Activated naive CD4-positive, alpha-beta T cell treated with anti-CD3 and anti-CD28 coated beads for 36 hours (primary cell): ENCODE measurements around the gene TRAF2. TPM values are rescaled to one million over a fixed set of nuclear protein-coding genes. Genes with fewer than 3 reads are reported as not detected.
A peak's percentile ranks its signal among the peaks of the same experiment; 100 is the strongest.
"Not testable (repeated sequence)": the region's sequence is repeated elsewhere in the genome, so short reads cannot be mapped to it uniquely, and the experiment has no call there.

Experiments
- CTCF ChIA-PET: fragments of 350-600 bp; sonication (Branson Sonifier 250); formaldehyde crosslinking; loops from one replicate; lab custom pipeline; 2021; ENCODE audit warnings: antibody characterized with exemption; lab: Charles Lee
- DNase-seq: peaks from one replicate; pipeline ENCODE4 v3.0.0-alpha.2; 2020
- H3K27ac Mint-ChIP-seq: one replicate; pipeline ENCODE4 v1.8.0; 2021; ENCODE audit warnings: mild to moderate bottlenecking, mixed read lengths
- H3K27me3 Mint-ChIP-seq: one replicate; pipeline ENCODE4 v1.8.0; 2021; ENCODE audit warnings: low read depth, mixed read lengths
- H3K36me3 Mint-ChIP-seq: one replicate; pipeline ENCODE4 v1.8.0; 2021; ENCODE audit warnings: low read depth, mixed read lengths
- H3K4me1 Mint-ChIP-seq: one replicate; pipeline ENCODE4 v1.8.0; 2021; ENCODE audit warnings: low read depth, mixed read lengths
- H3K4me3 Mint-ChIP-seq: one replicate; pipeline ENCODE4 v1.8.0; 2021; ENCODE audit warnings: mild to moderate bottlenecking, moderate library complexity, mixed read lengths
- H3K9me3 Mint-ChIP-seq: one replicate; pipeline ENCODE4 v1.8.0; 2021; ENCODE audit warnings: mixed read lengths
- intact Hi-C: fragments of 100-400 bp; cut with micrococcal nuclease; formaldehyde crosslinking; loops from one replicate; pipeline ENCODE4 v1.15.1; 2023
- total RNA-seq, 2 experiments: library from RNA; stranded (reverse); gene quantifications; one replicate each; pipeline ENCODE4 v1.2.3, GENCODE V29; 2021

TRAF2 gene, protein sequence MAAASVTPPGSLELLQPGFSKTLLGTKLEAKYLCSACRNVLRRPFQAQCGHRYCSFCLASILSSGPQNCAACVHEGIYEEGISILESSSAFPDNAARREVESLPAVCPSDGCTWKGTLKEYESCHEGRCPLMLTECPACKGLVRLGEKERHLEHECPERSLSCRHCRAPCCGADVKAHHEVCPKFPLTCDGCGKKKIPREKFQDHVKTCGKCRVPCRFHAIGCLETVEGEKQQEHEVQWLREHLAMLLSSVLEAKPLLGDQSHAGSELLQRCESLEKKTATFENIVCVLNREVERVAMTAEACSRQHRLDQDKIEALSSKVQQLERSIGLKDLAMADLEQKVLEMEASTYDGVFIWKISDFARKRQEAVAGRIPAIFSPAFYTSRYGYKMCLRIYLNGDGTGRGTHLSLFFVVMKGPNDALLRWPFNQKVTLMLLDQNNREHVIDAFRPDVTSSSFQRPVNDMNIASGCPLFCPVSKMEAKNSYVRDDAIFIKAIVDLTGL
- 10 to 100 TPM; 39.7 to 41.8 TPM for total RNA-seq

DNA sequence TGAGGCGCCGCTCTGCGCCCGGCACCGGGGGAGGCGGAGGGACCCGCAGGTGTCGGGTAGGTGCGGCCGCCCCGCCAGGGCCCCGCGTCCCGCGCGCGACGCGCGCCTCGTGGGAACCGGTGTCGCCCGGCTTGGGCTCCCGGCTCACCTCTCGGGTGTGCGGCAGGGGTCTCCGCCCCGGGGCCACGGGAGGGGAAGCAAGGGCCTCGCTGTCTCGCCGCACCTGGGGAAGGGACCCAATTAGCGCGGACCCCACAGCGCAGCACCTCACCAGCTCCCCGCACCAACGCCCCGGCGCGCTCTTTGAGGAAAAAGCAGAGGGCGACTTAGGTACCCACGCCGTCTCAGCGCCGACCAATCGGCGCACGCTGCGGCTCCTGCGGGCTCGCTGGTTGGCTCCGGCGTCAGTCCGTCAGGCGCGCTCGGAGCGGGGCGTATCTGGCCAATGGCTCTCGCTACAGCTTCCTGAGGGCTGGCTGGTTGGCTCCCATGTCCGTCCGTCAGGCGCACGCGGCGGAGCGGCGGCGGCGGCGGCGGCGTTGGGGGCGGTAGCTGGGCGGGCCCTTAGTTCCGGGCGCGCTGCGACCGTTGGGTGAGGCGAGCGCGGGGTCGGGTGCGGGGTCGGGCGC is at the start of gene TRAF2:
Gene TRAF2 (plus strand): TSS at position 567 of the 629 bp plus-strand sequence. CDS start 12,225 bp downstream, outside the sequence.
- intact Hi-C loops = loop anchor here (1.0 to 10.0 kb wide), 8 partner anchors 16 to 981 kb away; partner anchors contain the start of genes AJM1, CAMSAP1, CYSRT1 and EDF1
- H3K27ac Mint-ChIP-seq = peak within 1 kb of the TSS; percentile 89
- peak within 1 kb of the TSS; percentile 98 for H3K4me3 Mint-ChIP-seq
- CTCF ChIA-PET = no interaction called here
- no peaks in the 10 kb centered on the region for H3K27me3 Mint-ChIP-seq
- no peaks in the 10 kb centered on the region for H3K9me3 Mint-ChIP-seq
- DNase-seq = peak; percentile 98
- H3K4me1 Mint-ChIP-seq = peaks cover 59% of the 10 kb centered on the region
- peaks cover 19% of the 10 kb centered on the region for H3K36me3 Mint-ChIP-seq

DNA sequence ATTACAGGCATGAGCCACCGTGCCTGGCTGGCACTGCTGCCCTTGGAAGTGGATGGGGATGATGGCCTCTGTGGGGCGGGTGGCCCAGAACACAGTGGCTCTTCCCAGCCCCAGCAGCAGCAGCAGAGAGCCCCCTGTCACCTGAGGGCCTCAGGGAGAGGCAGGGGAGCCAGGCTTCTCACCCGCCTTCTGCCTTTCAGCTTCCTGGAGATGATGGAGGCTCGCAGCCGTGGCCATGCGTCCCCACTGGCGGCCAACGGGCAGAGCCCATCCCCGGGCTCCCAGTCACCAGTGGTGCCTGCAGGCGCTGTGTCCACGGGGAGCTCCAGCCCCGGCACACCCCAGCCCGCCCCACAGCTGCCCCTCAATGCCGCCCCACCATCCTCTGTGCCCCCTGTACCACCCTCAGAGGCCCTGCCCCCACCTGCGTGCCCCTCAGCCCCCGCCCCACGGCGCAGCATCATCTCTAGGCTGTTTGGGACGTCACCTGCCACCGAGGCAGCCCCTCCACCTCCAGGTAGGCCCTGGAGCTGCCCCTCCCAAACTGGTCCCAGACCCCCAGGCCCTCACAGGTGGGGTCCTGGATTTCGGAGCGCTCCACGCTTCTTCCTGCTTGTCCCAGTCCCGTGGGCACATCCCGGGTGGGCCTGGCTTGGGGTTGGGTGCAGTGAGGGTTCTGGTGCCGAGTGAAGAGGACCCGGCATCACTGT is 49.0 kb upstream of the TRAF2 start:
- peaks cover 3% of the 10 kb centered on the region for H3K4me1 Mint-ChIP-seq
- H3K27me3 Mint-ChIP-seq = no peaks in the 10 kb centered on the region
- CTCF ChIA-PET = no interaction called here
- H3K36me3 Mint-ChIP-seq = peaks cover 3% of the 10 kb centered on the region
- intact Hi-C loops = no loop called here
- H3K9me3 Mint-ChIP-seq = no peaks in the 10 kb centered on the region
- no peak for DNase-seq
- no peak overlapping the region for H3K27ac Mint-ChIP-seq
- H3K4me3 Mint-ChIP-seq = no peak overlapping the region

DNA sequence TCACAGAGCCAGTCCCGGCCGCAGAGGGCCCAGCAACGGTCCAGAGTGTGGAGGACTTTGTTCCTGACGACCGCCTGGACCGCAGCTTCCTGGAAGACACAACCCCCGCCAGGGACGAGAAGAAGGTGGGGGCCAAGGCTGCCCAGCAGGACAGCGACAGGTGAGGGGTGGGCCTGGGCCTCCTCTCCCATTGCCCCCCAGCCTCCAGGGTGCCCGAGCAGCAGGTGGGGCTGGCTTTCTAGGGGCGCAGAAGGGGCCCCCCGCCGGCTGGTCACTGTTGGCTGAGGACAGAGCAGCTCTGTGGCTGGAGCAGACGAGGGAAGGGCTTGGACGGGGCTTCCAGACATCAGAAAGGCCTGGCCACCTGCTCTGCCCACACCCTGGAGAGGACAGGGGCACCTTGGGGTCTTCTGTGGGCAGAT is 48.4 kb upstream of the TRAF2 start:
- DNase-seq, CTCF ChIA-PET, H3K9me3 Mint-ChIP-seq, H3K4me1 Mint-ChIP-seq, H3K36me3 Mint-ChIP-seq, intact Hi-C loops, H3K27ac Mint-ChIP-seq, H3K27me3 Mint-ChIP-seq, H3K4me3 Mint-ChIP-seq: not testable (repeated sequence)

DNA sequence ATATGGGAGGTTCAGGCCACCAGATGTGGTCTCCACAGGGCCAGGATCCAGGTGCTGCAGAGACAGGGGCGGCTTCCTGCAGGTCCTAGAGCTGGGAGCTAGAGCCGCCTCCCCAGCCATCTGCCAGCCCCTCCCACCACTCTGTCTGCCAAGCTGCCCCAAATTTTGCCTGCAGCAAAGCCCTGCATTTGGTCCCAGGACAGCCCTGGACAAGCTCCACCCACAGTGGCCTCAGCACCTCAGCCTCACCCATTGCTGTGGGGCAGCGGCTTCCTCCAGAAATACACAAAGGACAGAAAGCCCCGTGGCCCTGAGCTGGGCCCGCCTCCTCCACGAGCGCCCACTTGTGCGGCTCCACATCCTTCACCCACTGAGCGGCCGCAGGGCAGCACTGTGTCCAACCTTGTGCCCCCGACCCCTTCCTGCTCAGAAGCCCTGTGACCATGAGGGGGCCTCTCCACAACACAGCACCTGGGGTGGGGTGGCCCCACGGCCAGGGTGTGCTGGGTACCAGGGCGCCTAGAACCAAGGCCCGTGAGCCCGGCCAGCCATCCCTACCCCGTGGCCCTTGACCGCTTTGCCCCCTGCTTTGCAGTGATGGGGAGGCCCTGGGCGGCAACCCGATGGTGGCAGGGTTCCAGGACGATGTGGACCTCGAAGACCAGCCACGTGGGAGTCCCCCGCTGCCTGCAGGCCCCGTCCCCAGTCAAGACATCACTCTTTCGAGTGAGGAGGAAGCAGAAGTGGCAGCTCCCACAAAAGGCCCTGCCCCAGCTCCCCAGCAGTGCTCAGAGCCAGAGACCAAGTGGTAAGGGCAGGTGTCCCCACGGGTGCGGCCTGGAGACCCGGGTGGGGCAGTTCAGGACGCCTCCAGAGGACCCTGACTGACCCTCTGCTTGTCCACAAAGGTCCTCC is 47.7 kb upstream of the TRAF2 start:
- H3K9me3 Mint-ChIP-seq = no peaks in the 10 kb centered on the region
- peaks cover 8% of the 10 kb centered on the region for H3K4me1 Mint-ChIP-seq
- CTCF ChIA-PET = no interaction called here
- H3K36me3 Mint-ChIP-seq = peaks cover 3% of the 10 kb centered on the region
- H3K27ac Mint-ChIP-seq = no peak overlapping the region
- no peak overlapping the region for H3K4me3 Mint-ChIP-seq
- intact Hi-C loops = no loop called here
- no peak for DNase-seq
- H3K27me3 Mint-ChIP-seq = no peaks in the 10 kb centered on the region

DNA sequence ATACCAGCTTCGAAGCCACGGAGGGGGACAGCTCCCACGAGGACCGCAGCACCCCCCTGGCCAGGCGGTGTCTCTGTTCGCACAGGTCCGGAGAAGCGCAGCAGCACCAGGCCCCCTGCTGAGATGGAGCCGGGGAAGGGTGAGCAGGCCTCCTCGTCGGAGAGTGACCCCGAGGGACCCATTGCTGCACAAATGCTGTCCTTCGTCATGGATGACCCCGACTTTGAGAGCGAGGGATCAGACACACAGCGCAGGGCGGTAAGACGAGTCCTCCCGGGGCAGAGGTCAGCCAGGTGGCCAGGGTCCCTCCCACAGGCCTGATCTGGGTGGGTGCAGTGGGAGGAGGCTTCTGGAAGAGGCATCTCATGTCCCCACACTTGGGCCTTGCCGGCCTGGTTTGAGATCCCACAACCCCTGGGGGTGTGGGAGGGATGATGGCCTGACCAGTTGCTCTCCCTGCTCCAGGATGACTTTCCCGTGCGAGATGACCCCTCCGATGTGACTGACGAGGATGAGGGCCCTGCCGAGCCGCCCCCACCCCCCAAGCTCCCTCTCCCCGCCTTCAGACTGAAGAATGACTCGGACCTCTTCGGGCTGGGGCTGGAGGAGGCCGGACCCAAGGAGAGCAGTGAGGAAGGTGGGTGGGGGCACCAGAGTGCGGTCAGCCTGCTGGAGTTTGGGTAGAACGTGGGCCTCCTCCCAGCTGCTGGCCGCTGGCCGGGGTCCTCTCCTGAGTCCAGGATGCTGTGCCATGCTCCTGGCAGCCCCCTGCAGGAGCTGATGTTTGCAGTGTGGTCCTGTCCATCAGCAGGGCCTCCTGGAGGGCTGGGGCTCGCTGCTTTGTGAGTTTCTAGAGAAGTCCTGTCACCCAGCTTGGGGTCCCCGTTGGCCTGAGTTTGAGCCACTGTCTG is 46.8 kb upstream of the TRAF2 start:
- CTCF ChIA-PET = interaction anchor here (0.5 kb wide), 1 partner anchor 22 kb away, joined by 3 read pairs; no protein-coding TSS in a partner anchor
- Mint-ChIP-seq H3K4me3 (no peak overlapping the region), H3K4me1 (peaks cover 9% of the 10 kb centered on the region), H3K27ac (no peak overlapping the region), H3K36me3 (peaks cover 3% of the 10 kb centered on the region), H3K9me3 (no peaks in the 10 kb centered on the region), H3K27me3 (no peaks in the 10 kb centered on the region)
- intact Hi-C loops = no loop called here
- DNase-seq = no peak

DNA sequence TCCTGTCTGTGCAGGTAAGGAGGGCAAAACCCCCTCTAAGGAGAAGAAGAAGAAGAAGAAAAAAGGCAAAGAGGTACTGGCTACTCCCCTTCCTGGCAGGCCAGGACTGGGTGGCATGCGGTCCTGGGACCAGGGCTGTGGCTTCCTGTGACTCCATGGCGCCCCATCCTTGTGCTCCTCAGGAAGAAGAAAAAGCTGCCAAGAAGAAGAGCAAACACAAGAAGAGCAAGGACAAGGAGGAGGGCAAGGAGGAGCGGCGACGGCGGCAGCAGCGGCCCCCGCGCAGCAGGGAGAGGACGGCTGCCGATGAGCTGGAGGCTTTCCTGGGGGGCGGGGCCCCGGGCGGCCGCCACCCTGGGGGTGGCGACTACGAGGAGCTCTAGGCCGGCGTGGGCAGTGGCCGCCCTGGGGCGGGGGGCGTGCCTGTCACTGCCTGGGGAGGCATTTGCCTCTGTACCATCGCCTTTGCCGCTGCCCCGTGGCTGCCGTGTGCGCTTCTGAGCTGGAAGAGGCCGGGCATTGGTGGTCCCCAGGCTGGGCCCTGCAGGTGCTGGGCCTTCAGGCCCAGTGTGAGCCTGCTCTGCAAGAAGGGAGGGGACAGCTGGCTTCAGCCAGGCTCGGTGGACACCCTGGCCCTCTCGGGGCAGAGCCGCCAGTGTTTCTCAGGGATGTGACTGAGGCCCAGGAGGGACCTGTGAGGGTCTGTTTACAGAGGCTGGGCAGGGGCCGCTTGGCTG is 46.0 kb upstream of the TRAF2 start:
- H3K9me3 Mint-ChIP-seq = no peaks in the 10 kb centered on the region
- no peak overlapping the region for H3K27ac Mint-ChIP-seq
- DNase-seq = no peak
- H3K36me3 Mint-ChIP-seq = peaks cover 3% of the 10 kb centered on the region
- H3K4me1 Mint-ChIP-seq = peaks cover 11% of the 10 kb centered on the region
- CTCF ChIA-PET = no interaction called here
- intact Hi-C loops = no loop called here
- H3K27me3 Mint-ChIP-seq = peaks cover 2% of the 10 kb centered on the region
- no peak overlapping the region for H3K4me3 Mint-ChIP-seq

DNA sequence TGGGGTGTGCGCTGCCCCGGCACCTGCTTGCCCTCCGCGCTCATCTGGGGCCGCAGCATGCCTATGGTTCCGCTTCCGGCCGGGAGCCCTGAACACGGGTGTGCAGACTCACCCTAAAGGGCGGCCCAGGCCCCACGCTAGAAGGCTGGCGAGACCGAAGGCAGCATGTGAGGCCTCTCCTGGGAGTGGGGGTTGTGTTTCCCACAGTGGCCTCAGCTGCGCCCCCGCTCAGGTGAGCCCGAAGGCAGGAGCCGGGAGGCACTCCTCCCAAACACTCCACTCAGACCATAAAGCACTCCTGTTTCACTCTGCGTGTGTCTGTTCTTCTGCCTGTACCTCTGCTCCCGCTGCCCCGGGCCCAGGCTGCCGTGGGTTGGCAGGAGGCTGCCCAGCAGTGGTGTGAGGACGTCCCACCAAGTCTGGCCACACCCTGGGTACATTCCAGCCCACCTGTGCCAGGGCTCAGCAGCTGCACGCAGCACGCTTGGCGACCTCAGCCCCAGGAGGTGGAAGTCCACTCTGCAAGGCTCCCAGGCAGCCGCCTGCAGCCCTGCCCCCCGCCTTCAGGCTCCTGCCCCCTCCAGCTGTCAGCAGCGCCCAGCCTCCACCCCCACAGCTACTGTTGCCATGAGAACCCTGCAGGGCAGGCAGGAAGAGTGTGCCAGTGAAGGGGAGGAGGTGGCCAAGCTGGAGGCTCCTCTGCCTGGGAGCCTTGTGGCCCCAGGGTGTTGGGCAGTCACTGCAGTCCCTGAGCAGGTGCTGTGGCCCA is 45.3 kb upstream of the TRAF2 start:
- no peak for DNase-seq

DNA sequence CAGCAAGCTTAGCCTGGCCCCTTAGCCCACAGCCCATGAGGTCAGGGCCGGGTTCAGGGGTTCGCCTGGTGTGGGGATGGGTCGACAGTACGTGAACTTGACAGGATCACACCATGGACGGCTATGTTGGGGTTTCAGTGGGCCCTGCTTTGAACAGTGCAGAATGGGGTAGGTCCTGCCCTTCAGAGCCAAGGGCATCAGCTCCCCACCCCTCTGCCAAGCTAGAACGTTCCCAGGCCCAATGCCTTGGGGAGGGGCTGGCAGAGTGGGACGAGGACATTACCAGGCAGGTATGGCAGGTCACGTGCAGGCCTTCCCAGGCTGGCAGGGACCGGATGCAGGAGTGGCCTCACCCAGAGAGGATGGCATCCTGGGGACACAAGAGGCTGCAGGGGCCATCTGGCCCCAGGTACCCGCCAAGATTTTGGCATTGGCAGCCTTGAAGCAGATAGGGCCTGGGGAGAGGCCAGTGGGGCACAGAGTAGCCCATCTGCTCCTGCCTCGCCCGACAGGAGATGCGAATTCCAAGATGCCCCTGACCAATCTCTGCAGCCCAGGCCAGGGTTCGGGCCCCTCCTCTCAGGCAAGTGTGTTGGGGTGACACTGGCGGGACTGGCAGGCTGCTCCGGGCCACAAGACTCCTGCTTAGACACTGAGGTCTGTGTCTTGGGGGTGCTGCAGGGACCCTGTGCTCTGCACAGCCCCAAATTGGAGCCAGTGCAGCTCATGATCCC is 44.5 kb upstream of the TRAF2 start:
- peaks cover 14% of the 10 kb centered on the region for H3K4me1 Mint-ChIP-seq

More for the DNA sequence above, 45.3 kb upstream of the TRAF2 start:
- no peak overlapping the region for H3K4me3 Mint-ChIP-seq
- H3K4me1 Mint-ChIP-seq = peaks cover 12% of the 10 kb centered on the region
- CTCF ChIA-PET = interaction anchor here (1.0 to 3.0 kb wide), 6 partner anchors 41 to 194 kb away, joined by 3 to 10 read pairs (median 4); no protein-coding TSS in a partner anchor
- intact Hi-C loops = no loop called here
- peaks cover 5% of the 10 kb centered on the region for H3K27me3 Mint-ChIP-seq
- no peak overlapping the region for H3K27ac Mint-ChIP-seq
- peaks cover 3% of the 10 kb centered on the region for H3K36me3 Mint-ChIP-seq
- no peaks in the 10 kb centered on the region for H3K9me3 Mint-ChIP-seq

DNA sequence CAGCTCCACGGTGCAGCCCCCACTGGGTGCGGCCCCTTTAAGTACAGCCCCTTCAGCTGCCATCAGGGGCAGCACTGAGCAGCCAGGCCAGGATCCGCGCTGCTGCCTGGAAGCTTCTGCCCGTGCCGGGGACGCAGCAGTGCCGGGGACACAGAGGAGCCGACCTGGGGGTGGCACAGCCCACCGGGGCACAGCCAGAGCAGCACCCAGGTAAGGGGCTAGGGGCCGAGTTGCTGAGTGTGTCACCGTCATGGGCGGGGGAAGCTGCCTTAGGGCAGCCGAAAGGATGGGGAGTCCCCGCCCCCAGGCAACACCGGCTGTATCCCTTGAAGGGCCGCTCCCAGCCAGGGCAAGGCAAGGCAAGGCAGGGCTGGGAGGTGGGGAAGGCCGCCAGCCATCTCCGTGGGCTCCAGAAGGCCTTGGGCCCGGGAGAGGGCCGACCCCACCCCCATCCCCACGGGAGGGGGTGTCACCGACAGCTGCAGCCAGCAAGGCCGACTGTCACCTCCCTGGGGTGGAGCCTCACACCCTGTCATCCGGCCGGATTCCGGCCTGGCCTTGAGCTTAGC is 43.9 kb upstream of the TRAF2 start, which contains the start of gene AJM1:
Gene AJM1 (plus strand): TSS at position 99 of the 569 bp plus-strand sequence. CDS start 1,937 bp downstream, outside the sequence.
- H3K9me3 Mint-ChIP-seq, H3K27ac Mint-ChIP-seq, H3K36me3 Mint-ChIP-seq: not testable (repeated sequence)
- H3K4me1 Mint-ChIP-seq = peaks cover 16% of the 10 kb centered on the region
- intact Hi-C loops = loop anchor here (1.0 to 2.0 kb wide), 4 partner anchors 44 to 192 kb away; partner anchors contain the start of genes FBXW5, PAXX and TRAF2
- peak; percentile 81 for DNase-seq
- peaks cover 12% of the 10 kb centered on the region for H3K27me3 Mint-ChIP-seq
- H3K4me3 Mint-ChIP-seq = peak within 1 kb of the TSS; percentile 68
- CTCF ChIA-PET = interaction anchor here (0.5 to 3.0 kb wide), 25 partner anchors 20 to 225 kb away, joined by 3 to 12 read pairs (median 4); partner anchors contain the start of gene RABL6

More for the DNA sequence above, 44.5 kb upstream of the TRAF2 start:
- not testable (repeated sequence) for H3K27me3 Mint-ChIP-seq, H3K36me3 Mint-ChIP-seq, H3K27ac Mint-ChIP-seq, H3K9me3 Mint-ChIP-seq, DNase-seq
- CTCF ChIA-PET = interaction anchor here (0.6 to 3.0 kb wide), 21 partner anchors 20 to 226 kb away, joined by 3 to 12 read pairs (median 4); partner anchors contain the start of gene RABL6
- peak overlapping the region; percentile 68 for H3K4me3 Mint-ChIP-seq
- intact Hi-C loops = loop anchor here (1.0 to 2.0 kb wide), 4 partner anchors 44 to 193 kb away; partner anchors contain the start of genes FBXW5, PAXX and TRAF2
